ENCODE results near the gene ATAD3A.
"Not testable (repeated sequence)": the region's sequence is repeated elsewhere in the genome, so short reads cannot be mapped to it uniquely, and the experiment has no call there.

ATAD3A gene

DNA sequence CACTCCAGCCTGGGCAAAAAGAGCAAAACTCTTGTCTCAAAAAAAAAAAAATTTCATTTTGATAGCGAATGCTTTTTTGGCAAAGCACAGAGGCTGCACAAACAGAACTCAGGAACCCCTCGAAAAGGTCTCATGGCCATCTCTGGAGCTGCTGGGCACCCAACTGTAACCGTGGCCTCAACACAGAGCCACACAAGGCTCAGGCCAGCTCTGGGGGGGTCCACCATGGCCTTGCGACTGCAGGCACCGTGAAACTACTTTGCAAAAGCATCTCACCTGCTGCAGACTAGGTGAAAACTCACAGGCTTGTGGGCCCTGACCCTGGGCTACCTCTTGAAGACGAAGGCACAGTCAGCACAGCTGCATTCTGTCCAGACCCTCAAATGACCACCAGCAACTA lies 44.5 kb downstream of the ATAD3A start:
- DNase-seq (ENCODE audit: low spot score) = no peak

DNA sequence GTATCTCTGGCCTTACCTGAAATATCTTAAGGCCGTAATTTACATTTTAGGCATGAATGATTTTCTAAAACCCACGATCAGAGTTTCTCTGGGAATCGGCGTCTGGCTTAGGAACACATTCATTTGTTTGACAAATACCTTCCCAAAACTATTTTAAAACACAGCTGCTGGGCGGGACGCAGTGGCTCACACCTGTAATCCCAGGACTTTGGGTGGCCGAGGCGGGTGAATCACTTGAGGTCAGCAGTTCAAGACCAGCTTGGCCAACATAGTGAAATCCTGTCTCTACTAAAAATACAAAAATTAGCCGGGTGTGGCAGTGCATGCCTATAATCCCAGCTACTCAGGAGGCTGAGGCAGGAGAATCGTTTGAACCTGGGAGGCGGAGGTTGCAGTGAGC lies 45.0 kb downstream of the ATAD3A start:
- not testable (repeated sequence) for DNase-seq (ENCODE audit: low spot score)

DNA sequence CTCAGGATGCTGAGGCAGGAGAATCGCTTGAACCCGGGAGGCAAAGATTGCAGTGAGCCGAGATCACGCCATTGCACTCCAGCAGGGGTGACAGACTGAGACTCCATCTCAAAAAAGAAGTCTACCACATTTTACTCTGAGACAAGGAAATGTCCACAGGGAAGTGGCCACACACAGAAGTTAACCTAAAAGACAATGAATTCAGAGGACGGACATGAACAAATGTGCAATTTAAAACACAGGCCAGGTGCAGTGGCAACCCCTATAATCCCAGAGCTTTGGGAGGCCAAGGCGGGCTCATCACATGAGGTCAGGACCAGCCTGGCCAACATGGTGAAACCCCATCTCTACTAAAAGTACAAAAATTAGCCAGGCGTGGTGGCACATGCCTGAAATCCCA lies 45.7 kb downstream of the ATAD3A start:
- DNase-seq (ENCODE audit: low spot score) = not testable (repeated sequence)

DNA sequence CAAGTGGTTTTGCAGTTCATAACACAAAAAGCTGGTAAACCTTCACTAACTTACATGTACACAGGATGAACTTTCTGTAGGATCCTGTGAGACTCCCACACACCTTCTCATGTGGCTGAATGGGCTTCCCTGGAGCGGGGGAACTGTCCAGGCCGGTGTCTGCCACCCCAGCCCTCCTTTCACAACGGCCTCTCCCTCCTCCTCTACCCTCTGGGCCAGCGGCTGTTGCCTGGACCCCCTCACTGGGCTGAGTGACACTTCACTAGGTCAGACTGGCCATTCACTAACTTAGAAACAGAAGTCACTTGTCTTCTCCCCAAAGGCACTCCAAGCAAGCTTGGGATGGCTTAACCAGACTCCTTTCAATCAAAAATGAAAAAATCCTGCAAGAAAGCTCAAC lies 46.6 kb downstream of the ATAD3A start:
- DNase-seq (ENCODE audit: low spot score) = no peak

DNA sequence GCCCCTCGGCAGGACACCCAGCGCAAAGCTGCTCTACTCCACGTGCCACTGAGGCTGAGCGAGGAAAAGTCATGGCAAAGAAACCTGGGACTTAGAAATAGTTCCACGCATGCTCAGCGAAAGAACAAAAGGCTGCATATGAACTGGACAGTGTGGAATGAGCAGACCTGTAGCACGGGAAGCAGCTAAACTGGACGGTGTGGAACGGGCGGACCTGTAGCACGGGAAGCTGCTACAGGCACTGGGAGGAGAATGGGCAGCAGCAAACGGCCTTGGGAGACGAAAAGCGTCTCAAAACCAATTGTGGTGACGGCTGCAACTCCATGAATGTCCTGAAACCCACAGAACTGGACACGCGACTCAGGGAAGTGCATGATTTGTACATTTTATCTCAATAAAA lies 47.1 kb downstream of the ATAD3A start:
- no peak for DNase-seq (ENCODE audit: low spot score)

DNA sequence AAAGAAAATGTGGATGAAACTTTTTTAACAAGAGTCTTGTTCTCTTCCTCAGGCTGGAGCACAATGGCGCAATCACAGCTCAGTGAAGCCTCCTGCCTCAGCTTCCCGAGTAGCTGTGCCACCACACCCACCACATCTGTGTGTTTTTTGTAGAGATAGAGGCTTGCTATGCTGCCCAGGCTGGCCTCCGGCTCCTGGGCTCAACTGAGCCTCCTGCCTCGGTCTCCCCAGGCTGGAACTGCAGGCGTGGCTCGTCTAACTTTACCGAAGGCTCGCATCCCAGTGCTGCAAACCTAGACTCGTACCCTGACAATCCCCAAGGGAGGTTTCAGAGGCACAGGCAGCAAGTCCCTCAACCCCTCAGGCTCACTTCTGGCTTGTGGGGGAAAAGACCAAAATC lies 48.2 kb downstream of the ATAD3A start:
- no peak for DNase-seq (ENCODE audit: low spot score)

DNA sequence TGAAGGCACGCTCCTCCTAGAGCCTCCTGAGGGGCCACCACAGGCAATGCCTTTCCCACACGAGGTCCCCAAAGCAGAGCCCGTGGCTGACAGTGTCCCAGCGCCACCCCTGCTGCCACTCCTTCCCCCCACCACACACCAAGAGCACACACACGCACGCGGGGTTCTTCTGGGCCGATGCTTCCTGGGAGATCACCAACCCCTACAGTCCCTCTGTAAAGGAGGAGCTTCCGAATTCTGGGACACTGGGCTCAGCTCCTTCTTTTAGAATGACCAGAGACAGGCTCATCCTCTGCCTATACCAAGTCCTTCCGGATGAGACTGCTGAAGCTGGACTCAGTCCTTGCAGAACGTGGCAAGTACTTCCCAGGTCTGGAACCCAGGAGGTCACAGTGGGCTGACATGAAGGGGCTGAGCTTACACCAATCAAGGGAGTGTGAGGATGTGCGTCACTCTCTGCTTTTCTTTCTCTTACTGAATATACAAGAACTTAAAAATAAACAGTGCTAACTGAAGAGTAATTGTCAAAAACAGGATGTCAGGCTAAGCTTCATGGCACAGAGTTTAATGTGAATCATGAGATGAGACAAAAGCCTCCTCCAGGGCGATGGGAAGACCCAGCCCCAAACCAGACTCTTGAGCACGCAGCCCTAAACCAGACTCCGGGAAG lies 50.0 kb downstream of the ATAD3A start:
- DNase-seq (ENCODE audit: low spot score) = no peak

DNA sequence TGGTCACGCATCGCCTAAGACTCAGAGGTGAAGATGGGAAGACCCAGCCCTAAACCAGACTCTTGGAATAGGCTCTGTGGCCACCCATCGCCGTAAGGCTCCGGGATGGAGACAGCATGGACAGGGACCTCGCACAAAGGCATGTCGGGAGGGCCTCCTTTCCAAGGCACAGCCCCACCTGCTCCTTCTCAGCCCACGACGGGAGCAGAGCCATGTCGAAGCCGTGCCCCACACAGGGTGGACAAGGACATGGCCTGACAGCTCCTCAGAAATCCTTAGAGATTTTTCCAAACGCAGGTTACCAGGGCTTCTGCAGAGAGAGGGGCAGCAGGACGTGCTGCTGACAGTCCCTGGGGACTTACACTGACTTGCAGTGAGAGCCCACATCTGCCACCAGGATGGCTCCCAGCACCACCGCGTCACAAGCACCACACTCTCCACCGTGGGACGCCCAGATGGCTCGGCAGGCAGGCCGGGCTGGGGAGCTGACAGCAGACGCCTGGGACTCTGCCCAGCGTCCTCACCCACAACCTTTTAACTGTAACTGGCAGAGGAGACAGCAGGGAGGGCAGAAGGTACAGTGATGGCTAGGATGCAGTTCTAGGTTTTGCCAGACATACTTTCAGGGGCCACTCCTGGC lies 50.7 kb downstream of the ATAD3A start:
- no peak for DNase-seq (ENCODE audit: low spot score)

DNA sequence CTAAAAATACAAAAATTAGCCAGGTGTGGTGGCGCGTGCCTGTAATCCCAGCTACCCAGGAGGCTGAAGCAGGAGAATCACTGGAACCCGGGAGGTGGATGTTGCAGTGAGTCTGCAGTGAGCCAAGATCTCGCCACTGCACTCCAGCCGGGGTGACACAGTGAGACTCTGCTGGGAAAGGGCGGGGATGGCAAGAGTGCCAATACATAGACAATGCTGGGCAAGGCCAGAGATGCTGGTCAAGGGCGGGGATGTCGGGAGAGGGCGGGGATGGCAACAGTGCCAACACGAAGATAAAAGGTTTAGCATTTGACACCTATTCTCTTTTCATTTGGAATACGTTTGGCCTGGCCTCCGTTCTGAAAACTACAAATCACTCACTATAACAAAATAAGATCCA lies 51.7 kb downstream of the ATAD3A start:
- DNase-seq (ENCODE audit: low spot score) = no peak

DNA sequence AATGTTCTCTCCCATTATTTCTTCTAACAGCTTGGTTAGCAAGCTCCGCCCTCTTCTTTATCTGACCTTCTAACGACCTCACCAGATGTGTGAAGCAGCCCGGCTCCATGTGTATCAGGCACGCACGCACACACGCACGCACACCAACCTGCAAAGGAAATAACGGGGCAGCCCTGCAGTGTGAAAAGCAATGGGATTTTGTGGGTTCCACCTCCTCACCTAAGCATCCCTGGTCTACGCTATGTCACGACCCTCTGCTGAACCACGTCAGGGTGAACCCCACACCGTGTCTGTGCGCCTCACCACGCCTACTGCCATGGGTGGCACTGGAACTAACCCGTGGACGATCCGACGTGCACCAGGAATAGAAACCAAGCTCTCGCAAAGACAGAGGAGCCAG lies 52.3 kb downstream of the ATAD3A start:
- DNase-seq (ENCODE audit: low spot score) = no peak

DNA sequence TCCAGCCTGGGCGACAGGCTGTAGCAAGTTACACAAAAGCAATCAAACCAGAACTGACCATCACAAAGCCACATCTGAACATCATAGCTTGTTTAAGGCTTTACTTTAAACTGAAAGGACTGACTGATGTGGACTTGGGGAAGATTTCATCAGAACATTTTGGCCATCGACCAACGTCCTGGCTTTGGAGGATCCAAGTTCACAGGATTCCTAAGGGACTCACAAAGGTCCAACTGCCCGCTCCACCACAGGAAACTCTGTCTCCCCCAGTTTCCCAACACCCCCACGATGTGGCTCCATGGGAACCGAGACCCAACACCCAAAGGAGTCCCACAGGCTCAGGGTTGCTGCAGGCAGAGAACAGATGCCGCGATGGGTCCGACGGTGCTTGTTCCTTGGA lies 53.4 kb downstream of the ATAD3A start:
- DNase-seq (ENCODE audit: low spot score) = no peak

DNA sequence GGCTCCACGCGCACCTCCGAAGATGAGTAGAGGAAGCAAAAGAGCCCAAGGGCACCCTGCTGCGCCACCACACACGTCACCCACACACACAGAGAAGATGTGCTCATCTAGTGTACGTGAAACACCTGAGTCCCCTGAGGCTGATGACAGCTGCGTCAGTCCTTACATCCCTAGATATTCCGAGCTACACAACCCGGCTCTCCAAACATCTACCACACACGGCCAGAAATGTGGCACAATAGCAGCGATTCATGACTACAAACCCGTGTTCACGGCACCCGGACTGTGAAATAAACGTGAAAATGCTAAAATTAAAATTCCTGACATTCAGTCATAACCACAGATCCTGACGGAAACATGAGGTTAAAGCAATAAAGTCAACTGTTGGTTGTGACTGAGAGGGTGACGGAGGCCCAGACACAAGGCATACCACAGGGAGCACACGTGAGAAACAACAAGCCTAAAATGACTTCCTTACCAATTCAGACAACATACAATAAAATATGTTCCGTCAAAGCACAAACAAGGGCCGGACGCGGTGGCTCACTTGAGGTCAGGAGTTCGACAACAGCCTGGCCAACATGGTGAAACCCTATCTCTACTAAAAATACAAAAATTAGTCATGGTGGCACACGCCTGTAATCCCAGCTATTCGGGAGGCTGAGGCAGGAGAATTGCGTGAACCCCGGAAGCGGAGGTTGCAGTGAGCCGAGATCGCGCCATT lies 55.4 kb downstream of the ATAD3A start:
- no peak for DNase-seq (ENCODE audit: low spot score)

DNA sequence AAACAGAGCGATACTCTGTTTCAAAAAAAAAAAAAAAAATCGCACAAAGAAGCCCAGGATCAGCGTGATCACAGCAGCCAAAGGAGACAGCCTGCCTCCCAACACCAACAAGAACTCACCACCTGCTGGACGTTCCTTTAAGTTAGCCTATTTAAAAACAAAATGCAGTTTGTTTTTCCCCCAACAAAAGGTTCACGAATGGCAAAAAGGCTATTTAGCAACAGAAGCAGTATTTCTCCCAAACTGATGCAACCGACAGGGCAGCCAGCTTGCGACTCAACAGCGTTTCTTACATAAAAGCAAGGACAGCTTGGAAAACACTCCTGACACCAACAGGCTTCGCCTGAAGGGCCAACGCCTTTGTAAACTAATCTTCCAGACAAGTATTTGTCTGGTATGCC lies 55.9 kb downstream of the ATAD3A start:
- DNase-seq (ENCODE audit: low spot score) = no peak

DNA sequence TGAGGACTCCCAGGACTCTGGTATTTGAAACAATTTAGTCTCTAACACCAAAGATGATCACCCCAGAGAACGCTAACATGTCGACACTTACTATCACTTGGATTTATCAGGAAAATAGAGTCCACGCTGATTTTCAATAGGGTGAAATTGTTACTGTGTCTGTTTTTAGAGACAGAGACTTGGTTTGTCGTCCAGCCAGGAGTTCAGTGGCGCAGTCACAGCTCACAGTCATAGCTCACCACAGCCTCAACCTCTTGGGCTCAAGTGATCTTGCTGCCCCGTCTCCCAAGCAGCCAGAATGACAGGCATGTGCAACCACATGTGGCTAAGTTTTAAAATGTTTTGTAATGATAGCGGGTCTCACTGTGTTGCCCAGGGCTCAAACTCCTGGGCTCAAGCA lies 57.4 kb downstream of the ATAD3A start:
- no peak for DNase-seq (ENCODE audit: low spot score)

DNA sequence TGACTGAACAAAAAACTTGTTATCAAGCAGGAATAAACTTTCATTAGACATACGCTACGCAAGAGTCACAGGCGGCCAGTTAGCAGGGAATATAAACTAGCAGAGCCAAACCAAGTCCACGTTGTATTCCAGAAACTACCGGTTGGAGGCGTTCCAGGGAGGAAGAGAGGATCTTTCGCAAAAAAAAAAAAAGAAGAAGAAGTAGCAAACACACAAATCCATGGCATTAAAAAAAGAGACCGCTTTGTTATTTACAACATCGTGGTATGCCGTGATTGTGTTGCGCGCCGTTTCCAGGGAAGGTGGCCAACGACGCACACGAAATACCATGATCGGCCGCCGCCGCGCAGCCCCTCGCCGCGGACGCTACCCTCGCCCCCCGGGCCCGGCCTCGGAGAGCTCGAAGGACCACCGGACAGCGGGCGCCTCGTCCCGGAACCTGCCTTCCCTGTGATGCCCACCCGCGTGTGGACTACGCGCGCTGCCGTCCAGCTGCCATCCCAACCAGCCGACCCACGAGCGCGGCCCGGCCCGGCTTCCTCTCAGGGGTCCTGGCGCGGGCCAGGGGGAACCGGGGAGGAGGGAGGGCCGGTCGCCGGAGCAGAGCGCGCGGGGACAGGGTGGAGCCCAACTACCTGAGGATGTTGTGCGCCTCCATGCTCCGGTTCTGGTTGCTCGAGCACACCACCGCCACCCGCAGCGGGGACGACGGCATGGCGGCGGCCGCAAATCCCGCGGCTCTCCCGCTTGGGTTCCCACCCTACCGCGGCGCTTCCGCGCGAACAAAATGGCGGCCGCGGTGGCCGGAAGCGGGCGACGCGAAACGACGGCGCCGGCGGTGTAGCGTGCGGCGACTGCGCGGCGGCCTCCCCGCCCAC lies 62.1 kb downstream of the ATAD3A start:
- no peak for DNase-seq (ENCODE audit: low spot score)

DNA sequence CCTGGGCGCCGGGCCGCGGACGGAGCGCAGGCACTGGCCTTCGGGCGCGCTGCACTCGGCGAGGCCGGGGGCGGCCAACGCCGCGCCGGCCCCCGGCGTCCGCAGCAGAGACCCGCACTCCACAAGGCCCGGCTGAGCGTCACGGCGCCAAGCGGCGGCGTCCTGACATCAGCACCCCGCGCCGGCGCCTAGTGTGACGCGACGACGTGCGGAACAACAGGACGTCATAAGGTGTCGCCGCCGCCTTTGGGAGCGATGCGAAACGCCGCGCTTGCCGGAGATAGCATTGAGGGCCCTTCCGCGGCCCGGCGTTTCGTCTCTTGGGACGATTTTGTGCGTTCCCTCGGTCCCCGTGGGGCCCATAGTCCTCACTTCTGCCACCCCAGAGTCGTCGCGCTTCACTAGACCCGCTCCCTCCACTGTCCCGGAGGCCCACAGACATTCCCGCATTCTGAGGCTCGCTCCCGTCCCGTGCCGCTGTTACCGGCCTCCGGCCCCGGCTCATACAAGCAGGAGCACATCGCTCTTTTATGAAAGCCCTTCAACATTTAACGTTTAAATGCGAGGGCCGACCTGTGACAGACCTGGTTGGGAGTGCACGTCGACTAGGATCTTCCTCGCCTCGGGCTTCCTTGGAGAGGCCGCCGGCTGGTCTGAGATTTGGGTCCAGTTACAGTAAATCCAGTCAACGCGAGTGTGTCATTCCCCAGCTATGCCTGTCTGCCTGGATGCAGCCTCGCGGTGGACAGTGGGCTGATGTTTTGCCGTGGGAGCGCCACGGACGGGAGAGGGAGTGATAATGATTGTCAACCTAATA lies 63.0 kb downstream of the ATAD3A start, which contains the start of gene SSU72:
Gene SSU72 (minus strand): TSS at position 143 of the 817 bp plus-strand sequence. CDS start 306 bp downstream, outside the sequence.
- peak; percentile 96 for DNase-seq (ENCODE audit: low spot score)

DNA sequence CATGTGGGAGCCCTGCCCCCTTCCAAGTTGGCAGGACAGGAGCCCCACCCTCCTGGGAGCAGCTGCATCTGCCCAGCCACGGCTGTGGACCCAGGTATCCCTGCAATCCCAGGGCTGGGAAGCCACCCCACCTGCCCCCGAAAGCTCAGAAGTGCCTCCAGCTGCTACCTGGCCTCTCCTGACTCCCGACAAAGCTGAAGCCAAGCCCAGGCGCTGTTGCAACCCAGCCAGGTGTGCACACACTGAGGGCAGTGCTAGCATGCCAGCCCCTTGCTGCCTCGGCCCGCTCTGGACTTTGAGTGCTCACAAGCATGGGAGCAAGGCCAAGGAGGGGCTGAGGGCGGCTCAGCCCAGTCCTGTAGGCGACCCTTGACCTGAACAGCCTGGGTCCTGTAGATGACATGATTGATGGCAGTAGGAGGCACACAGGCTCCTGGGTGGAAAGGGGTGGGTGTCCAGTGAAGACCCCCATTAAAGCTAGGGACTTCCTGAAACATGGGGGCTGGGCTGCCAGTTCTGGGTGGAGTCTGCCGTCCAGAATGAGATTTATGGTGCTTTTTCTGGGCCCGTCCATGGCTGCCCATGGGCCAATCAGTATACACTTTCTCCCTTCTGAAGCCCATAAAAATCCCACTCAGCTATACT lies 65.5 kb downstream of the ATAD3A start:
- DNase-seq (ENCODE audit: low spot score) = no peak

DNA sequence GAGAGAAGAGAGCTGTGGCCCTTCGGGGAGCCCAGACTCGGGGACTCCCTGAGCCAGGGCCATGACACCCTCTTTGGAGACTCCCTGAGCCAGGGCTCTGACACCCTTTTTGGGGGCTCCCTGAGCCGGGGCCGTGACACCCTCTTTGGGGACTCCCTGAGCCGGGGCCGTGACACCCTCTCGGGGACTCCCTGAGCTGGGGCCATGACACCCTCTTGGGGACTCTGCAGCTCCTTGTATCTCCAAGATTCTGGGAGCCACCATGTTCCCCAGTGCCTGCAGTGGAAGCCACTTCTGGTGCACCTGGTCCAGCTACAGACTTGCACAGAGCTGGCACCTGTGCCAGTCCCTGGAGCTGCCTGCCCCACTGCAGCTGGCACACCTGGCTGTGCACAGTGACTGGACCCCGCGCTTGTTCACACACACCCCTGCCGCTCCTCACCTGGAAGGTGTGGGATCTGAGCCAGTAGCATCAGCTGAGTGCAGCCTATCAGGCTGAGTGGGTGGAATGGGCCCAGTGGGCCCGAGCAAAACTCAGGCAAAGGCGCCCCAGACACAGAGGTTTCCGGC lies 66.5 kb downstream of the ATAD3A start:
- no peak for DNase-seq (ENCODE audit: low spot score)

DNA sequence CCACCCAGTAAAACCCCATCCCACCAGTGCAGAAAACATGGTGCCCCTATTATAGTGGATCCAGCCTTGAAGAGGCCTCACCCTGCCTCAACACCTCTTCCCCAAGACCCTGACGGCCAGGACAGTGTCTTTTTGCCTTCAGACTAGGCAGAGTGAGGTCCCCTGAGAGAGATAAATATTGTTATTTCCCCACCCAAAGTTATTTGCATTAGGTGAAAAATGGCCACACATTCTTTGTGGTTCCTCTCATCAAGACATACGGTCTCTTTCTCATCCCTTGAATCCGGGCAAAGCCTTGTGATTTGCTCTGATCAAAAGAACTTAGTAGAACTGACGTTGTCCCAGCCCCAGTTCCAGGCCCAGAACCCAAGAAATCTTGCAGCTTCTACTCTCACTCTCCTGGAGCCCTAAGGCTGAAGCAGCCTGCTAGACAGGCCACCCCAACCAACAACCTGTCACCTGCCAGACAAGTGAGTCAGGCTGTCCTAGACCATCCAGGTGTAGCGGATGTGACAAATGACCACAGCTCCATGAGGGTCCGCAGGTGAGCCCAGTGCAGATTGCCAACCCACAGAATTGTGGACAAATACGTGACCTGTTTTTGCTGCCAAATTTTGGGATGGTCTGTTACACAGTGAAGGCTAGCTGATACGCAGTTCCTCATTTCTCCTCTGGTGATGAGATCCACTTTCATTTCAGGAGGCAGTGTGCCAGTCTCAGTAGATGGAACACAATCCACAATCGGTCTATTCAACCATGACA lies 70.8 kb downstream of the ATAD3A start:
- DNase-seq (ENCODE audit: low spot score) = no peak

Measured in ecto neural progenitor cell (in vitro differentiated cells).